Measurements from ENCODE around the gene CPSF4.

DNA sequence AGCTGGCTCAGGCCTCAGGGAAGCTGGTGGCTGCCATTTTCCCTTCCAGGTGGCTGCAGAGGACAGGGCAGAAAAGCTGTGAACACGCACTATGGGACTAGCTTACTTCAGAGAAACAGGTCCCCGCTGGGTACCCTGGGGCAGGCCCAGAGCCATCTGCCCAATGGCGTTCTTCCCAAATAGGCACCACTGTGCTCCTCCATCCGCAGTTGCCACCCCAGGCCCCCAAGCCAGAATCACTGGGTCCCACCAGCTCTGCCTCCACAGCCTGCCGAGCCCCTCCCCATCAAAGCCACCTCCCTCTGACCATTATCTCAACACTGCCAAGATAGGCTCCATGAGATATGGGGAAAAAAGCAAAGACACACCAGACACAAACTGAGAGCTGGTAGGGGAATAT lies 18.5 kb upstream of the CPSF4 start:
- TF ChIP-seq SUZ12 (IDR thresholded peaks at IDR 0.05) (no peak), FOXA1 (IDR thresholded peaks at IDR 0.05) (no peak), FOXM1 (IDR thresholded peaks at IDR 0.05; ENCODE audit: borderline replicate concordance) (no peak), ELF4 (IDR thresholded peaks at IDR 0.05) (no peak), TARDBP (IDR thresholded peaks at IDR 0.05) (no peak), BHLHE40 (IDR thresholded peaks at IDR 0.05; ENCODE audit: borderline replicate concordance) (no peak), ZNF384 (IDR thresholded peaks at IDR 0.05) (no peak), FOXK2 (IDR thresholded peaks at IDR 0.05) (no peak)
